Neural cell (in vitro differentiated cells): Measurements from ENCODE around the gene NDUFV1. TPM values are rescaled to one million over a fixed set of nuclear protein-coding genes. Genes with fewer than 3 reads are reported as not detected.

Experiments
- H2AFZ ChIP-seq: fragments of 200-600, 300-800 bp; sonication (generic), shearing (Covaris generic); 2 replicates; pipeline ENCODE4 v1.6.0; 2014; ENCODE audit warnings: low read depth, mild to moderate bottlenecking, antibody characterized with exemption, low read length, moderate library complexity
- H3F3A ChIP-seq: fragments of 200-600 bp; shearing (Covaris generic); 2 replicates; pipeline ENCODE4 v1.6.1; 2016; ENCODE audit warnings: mild to moderate bottlenecking, moderate library complexity, mixed read lengths, antibody characterized with exemption, low read length; ENCODE audit not compliant: insufficient read depth, poor library complexity, severe bottlenecking
- H3K27ac ChIP-seq: fragments of 200-600, 300-800 bp; sonication (generic), shearing (Covaris generic); 2 replicates; pipeline ENCODE4 v1.5.1; 2014; ENCODE audit warnings: mild to moderate bottlenecking, low read length, moderate library complexity
- H3K27me3 ChIP-seq: fragments of 300-800, 200-600 bp; sonication (generic), shearing (Covaris generic); 2 replicates; pipeline ENCODE4 v1.6.0; 2014; ENCODE audit warnings: mild to moderate bottlenecking, low read depth, low read length, moderate library complexity; ENCODE audit not compliant: insufficient read depth
- H3K36me3 ChIP-seq: fragments of 300-800, 200-600 bp; sonication (generic), shearing (Covaris generic); 2 replicates; pipeline ENCODE4 v1.5.1; 2014; ENCODE audit warnings: mild to moderate bottlenecking, antibody characterized with exemption, low read length, moderate library complexity; ENCODE audit not compliant: insufficient read depth
- H3K4me2 ChIP-seq: fragments of 300-800, 200-600 bp; sonication (generic), shearing (Covaris generic); 2 replicates; pipeline ENCODE4 v1.6.0; 2014; ENCODE audit warnings: mild to moderate bottlenecking, low read length
- H3K4me3 ChIP-seq: fragments of 300-800, 200-600 bp; sonication (generic), shearing (Covaris generic); 2 replicates; pipeline ENCODE4 v1.5.1; 2014; ENCODE audit warnings: mild to moderate bottlenecking, low read length, moderate library complexity
- H3K79me2 ChIP-seq: fragments of 200-600 bp; shearing (Covaris generic); replicated peaks from 2 replicates; pipeline ENCODE4 v1.6.0; 2014; ENCODE audit warnings: mild to moderate bottlenecking, low read length, moderate library complexity; ENCODE audit not compliant: insufficient read depth
- H3K9ac ChIP-seq: fragments of 300-800, 200-600 bp; sonication (generic), shearing (Covaris generic); 2 replicates; pipeline ENCODE4 v1.6.1; 2016; ENCODE audit warnings: mild to moderate bottlenecking, low read length, mixed read lengths
- H3K9me2 ChIP-seq: fragments of 200-600 bp; shearing (Covaris generic); 2 replicates; pipeline ENCODE4 v1.6.1; 2016; ENCODE audit warnings: mild to moderate bottlenecking, low read length, mixed read lengths; ENCODE audit not compliant: insufficient read depth
- H3K9me3 ChIP-seq: fragments of 200-600, 300-800 bp; sonication (generic), shearing (Covaris generic); 2 replicates; pipeline ENCODE4 v1.6.1; 2016; ENCODE audit warnings: mild to moderate bottlenecking, mixed run types, low read length, moderate library complexity, mixed read lengths
- H4K20me1 ChIP-seq: fragments of 200-600 bp; shearing (Covaris generic); 2 replicates; pipeline ENCODE4 v1.6.1; 2016; ENCODE audit warnings: mild to moderate bottlenecking, mixed run types; ENCODE audit not compliant: insufficient read depth
- EP300 ChIP-seq: fragments of 450-650 bp; conservative IDR thresholded peaks from 2 replicates; pipeline ENCODE4 v1.6.1; 2014; ENCODE audit warnings: antibody characterized with exemption, mild to moderate bottlenecking, moderate library complexity; ENCODE audit not compliant: poor library complexity, severe bottlenecking
- EZH2 ChIP-seq: fragments of 200-600, 300-800 bp; shearing (Covaris generic), sonication (generic); IDR thresholded peaks from 2 replicates; pipeline ENCODE4 v1.6.1; 2014; ENCODE audit warnings: antibody characterized with exemption, low read length, borderline replicate concordance, mild to moderate bottlenecking; ENCODE audit not compliant: insufficient read depth, poor library complexity, severe bottlenecking
- MXI1 ChIP-seq: fragments of 450-650 bp; conservative IDR thresholded peaks from 2 replicates; pipeline ENCODE4 v1.6.1; 2014; ENCODE audit warnings: antibody characterized with exemption, mild to moderate bottlenecking; ENCODE audit not compliant: poor library complexity, severe bottlenecking
- POLR2AphosphoS5 ChIP-seq: IDR thresholded peaks from 2 replicates; pipeline ENCODE4 v1.6.1; 2012
- RAD21 ChIP-seq: fragments of 450-650 bp; conservative IDR thresholded peaks from 2 replicates; pipeline ENCODE4 v1.6.1; 2014; ENCODE audit warnings: antibody characterized with exemption, mild to moderate bottlenecking, moderate library complexity
- SMC3 ChIP-seq: fragments of 450-650 bp; conservative IDR thresholded peaks from 2 replicates; pipeline ENCODE4 v1.6.1; 2014; ENCODE audit warnings: antibody characterized with exemption, mild to moderate bottlenecking, moderate library complexity; ENCODE audit not compliant: poor library complexity
- TAF1 ChIP-seq: IDR thresholded peaks from 2 replicates; pipeline ENCODE4 v1.6.1; 2012; ENCODE audit warnings: low read depth
- polyA plus RNA-seq: library from polyadenylated mRNA; depleted of rRNA; stranded (reverse); fragments of >200 nt; gene quantifications from 2 replicates; pipeline ENCODE4 v1.2.3, GENCODE V29; 2014
- TF ChIP-seq, protein P1 (sequence below): fragments of 450-650 bp; IDR thresholded peaks from 2 replicates; pipeline ENCODE4 v1.5.1; 2014; ENCODE audit warnings: antibody characterized with exemption, mild to moderate bottlenecking, moderate library complexity; ENCODE audit not compliant: poor library complexity, severe bottlenecking
- TF ChIP-seq, protein P2 (sequence below): IDR thresholded peaks from 2 replicates; pipeline ENCODE4 v1.6.1; 2012; ENCODE audit warnings: borderline replicate concordance

NDUFV1 gene
- polyA plus RNA-seq, 1 donor from 2014 or later = 393 TPM

DNA sequence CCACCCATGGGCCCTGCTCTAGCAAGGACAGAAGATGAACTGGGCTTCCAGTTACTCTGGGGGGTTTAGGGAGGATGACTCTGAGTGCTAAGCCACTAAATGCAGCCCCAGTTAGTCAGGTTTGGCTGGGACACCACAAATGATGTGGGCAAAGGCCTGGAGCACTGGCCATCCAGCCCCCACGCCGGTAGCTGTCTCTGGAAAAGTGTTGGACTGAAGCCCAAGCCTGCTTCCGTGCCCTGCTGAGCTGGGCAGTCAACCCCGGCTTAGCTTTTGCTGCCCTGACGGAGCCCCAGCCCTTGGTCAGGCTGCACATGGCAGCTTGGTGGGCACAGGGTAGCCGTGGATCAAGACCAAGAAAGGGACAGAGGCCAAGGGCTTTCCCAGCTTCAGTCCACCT is 28.8 kb upstream of the NDUFV1 start:
- H3K36me3 ChIP-seq = no peaks in the 10 kb centered on the region
- no peak overlapping the region for H3K4me2 ChIP-seq
- H4K20me1 ChIP-seq = no peaks in the 10 kb centered on the region
- no peak overlapping the region for H3K4me3 ChIP-seq
- H2AFZ ChIP-seq = no peak overlapping the region
- H3F3A ChIP-seq = no peaks in the 10 kb centered on the region
- no peak for TF ChIP-seq MXI1
- TF ChIP-seq, protein P1, sequence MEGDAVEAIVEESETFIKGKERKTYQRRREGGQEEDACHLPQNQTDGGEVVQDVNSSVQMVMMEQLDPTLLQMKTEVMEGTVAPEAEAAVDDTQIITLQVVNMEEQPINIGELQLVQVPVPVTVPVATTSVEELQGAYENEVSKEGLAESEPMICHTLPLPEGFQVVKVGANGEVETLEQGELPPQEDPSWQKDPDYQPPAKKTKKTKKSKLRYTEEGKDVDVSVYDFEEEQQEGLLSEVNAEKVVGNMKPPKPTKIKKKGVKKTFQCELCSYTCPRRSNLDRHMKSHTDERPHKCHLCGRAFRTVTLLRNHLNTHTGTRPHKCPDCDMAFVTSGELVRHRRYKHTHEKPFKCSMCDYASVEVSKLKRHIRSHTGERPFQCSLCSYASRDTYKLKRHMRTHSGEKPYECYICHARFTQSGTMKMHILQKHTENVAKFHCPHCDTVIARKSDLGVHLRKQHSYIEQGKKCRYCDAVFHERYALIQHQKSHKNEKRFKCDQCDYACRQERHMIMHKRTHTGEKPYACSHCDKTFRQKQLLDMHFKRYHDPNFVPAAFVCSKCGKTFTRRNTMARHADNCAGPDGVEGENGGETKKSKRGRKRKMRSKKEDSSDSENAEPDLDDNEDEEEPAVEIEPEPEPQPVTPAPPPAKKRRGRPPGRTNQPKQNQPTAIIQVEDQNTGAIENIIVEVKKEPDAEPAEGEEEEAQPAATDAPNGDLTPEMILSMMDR = no peak
- no peak overlapping the region for H3K9ac ChIP-seq
- H3K27ac ChIP-seq = no peak overlapping the region
- no peaks in the 10 kb centered on the region for H3K27me3 ChIP-seq
- no peaks in the 10 kb centered on the region for H3K9me2 ChIP-seq
- no peaks in the 10 kb centered on the region for H3K9me3 ChIP-seq
- H3K79me2 ChIP-seq = no peaks in the 10 kb centered on the region

DNA sequence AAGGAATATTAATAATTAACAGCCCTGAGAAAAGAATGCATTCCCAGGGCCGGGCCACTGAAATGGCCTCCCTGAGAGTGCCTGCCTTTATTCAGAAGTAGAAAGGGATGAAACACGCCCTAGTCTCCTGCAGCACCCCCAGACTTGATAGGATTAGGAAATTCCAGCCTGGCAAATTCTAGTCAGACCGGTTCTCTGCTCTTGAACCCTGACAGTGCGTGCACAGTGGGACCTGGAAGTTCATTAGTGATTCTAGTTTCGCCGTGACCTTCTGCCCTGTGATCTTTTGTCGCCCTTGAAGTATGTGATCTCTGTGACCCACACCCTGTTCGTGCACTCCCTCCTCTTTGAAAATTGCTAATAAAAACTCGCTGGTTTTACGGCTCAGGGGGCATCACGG is 25.3 kb upstream of the NDUFV1 start:
- no peak overlapping the region for H3K4me2 ChIP-seq
- no peak overlapping the region for H3K4me3 ChIP-seq
- no peak overlapping the region for H3K27ac ChIP-seq
- no peak overlapping the region for H2AFZ ChIP-seq
- no peaks in the 10 kb centered on the region for H3K9me2 ChIP-seq
- H3K36me3 ChIP-seq = no peaks in the 10 kb centered on the region
- H4K20me1 ChIP-seq = no peaks in the 10 kb centered on the region
- TF ChIP-seq TAF1 (no peak), MXI1 (no peak), RAD21 (no peak), POLR2AphosphoS5 (no peak), SMC3 (no peak), EP300 (no peak), EZH2 (no peak)
- TF ChIP-seq, protein P2, sequence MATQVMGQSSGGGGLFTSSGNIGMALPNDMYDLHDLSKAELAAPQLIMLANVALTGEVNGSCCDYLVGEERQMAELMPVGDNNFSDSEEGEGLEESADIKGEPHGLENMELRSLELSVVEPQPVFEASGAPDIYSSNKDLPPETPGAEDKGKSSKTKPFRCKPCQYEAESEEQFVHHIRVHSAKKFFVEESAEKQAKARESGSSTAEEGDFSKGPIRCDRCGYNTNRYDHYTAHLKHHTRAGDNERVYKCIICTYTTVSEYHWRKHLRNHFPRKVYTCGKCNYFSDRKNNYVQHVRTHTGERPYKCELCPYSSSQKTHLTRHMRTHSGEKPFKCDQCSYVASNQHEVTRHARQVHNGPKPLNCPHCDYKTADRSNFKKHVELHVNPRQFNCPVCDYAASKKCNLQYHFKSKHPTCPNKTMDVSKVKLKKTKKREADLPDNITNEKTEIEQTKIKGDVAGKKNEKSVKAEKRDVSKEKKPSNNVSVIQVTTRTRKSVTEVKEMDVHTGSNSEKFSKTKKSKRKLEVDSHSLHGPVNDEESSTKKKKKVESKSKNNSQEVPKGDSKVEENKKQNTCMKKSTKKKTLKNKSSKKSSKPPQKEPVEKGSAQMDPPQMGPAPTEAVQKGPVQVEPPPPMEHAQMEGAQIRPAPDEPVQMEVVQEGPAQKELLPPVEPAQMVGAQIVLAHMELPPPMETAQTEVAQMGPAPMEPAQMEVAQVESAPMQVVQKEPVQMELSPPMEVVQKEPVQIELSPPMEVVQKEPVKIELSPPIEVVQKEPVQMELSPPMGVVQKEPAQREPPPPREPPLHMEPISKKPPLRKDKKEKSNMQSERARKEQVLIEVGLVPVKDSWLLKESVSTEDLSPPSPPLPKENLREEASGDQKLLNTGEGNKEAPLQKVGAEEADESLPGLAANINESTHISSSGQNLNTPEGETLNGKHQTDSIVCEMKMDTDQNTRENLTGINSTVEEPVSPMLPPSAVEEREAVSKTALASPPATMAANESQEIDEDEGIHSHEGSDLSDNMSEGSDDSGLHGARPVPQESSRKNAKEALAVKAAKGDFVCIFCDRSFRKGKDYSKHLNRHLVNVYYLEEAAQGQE = no peak
- TF ChIP-seq, protein P1 = no peak
- H3F3A ChIP-seq = no peaks in the 10 kb centered on the region
- no peaks in the 10 kb centered on the region for H3K79me2 ChIP-seq
- H3K9me3 ChIP-seq = no peaks in the 10 kb centered on the region
- no peaks in the 10 kb centered on the region for H3K27me3 ChIP-seq
- H3K9ac ChIP-seq = no peak overlapping the region
